ENCODE data around the gene PPM1H. TPM values are rescaled to one million over a fixed set of nuclear protein-coding genes. Genes with fewer than 3 reads are reported as not detected.

The PPM1H gene
- total and polyA plus RNA-seq, 2 donors (not counting 1 experiment from before 2014, with no cell fraction given) = 0.01 TPM; not detected in 1

GRCh38 chr12:62602255-62603060 lies 332.5 kb downstream of the PPM1H start:
- Histone ChIP-seq H3K27me3 (replicated peaks in 1 of 4; ENCODE audit: control extremely low read depth in 1 of 4, control insufficient read depth in 3 of 4, insufficient read depth in 4 of 4, low read length in 3 of 4) (no peaks in the 10 kb centered on the region), H3K79me2 (ENCODE audit: control insufficient read depth, insufficient read depth, low read length) (peaks cover 38% of the 10 kb centered on the region), H3K4me2 (replicated peaks; ENCODE audit: low read depth, low read length, poor library complexity, severe bottlenecking) (peak overlapping the region; percentile 75), H3K4me1 (ENCODE audit: control insufficient read depth in 2 of 2, insufficient read depth in 2 of 2, low read length in 2 of 2) (peaks cover 17 to 22% of the 10 kb centered on the region in 2 donors), H3K9ac (ENCODE audit: low read length) (peak overlapping the region; percentile 99), H3K27ac (ENCODE audit: low read length in 2 of 2) (peak overlapping the region; percentile 99 to 100), H2AFZ (ENCODE audit: insufficient read depth, low read depth, low read length, poor library complexity, severe bottlenecking) (peak overlapping the region; percentile 85), H3K36me3 (replicated peaks in 1 of 2; ENCODE audit: control extremely low read depth in 1 of 2, control insufficient read depth in 1 of 2, extremely low read depth in 1 of 2, insufficient read depth in 2 of 2, low read length in 1 of 2) (no peaks in the 10 kb centered on the region), H3K4me3 (ENCODE audit: control extremely low read depth in 1 of 5, extremely low read depth in 1 of 5, insufficient read depth in 1 of 5, low read depth in 2 of 5, low read length in 4 of 5) (peak overlapping the region; percentile 81 to 89 (median 82)), H3K9me3 (ENCODE audit: control extremely low read depth in 1 of 3, control insufficient read depth in 2 of 3, insufficient read depth in 1 of 3, low read length in 2 of 3) (no peaks in the 10 kb centered on the region), H4K20me1 (ENCODE audit: control insufficient read depth, insufficient read depth, low read length, poor library complexity, severe bottlenecking) (no peaks in the 10 kb centered on the region)
- Mint-ChIP-seq H3K4me1 (peaks cover 40% of the 10 kb centered on the region), H3K9me3 (ENCODE audit: insufficient read depth) (no peaks in the 10 kb centered on the region), H3K27me3 (no peaks in the 10 kb centered on the region), H3K4me3 (peak overlapping the region; percentile 94), H3K27ac (peak overlapping the region; percentile 100)
- ChIA-PET CTCF (interaction anchor here (0.7 to 2.7 kb wide), 13 partner anchors 13 to 342 kb away, joined by 3 to 22 read pairs (median 4); partner anchors contain the start of gene USP15), POLR2A (interaction anchor here (0.7 to 2.5 kb wide), 5 partner anchors 13 to 343 kb away, joined by 3 to 14 read pairs (median 6); partner anchors contain the start of genes MON2 and USP15)
- ATAC-seq (ENCODE audit: low read depth) (peak; percentile 65), DNase-seq (peak; percentile 99)
- under 1% methylated on average over 66 of the region's 66 CpGs for whole genome bisulfite sequencing (ENCODE audit: insufficient coverage)
- intact Hi-C loops (cut with micrococcal nuclease) = loop anchor here (1.0 to 10.0 kb wide), 8 partner anchors 22 to 1850 kb away; partner anchors contain the start of genes KICS2, MON2, RXYLT1 and TBK1
- TF ChIP-seq CTCF (IDR thresholded peaks at IDR 0.05) (no peak), EZH2 (IDR thresholded peaks at IDR 0.05; ENCODE audit: borderline replicate concordance, insufficient read depth, low read depth, low read length, poor library complexity, severe bottlenecking) (no peak)

All from B cell (primary cell).